NCI-H446 (cell line): ENCODE measurements around the gene HP1BP3.
"Not testable (repeated sequence)": the region's sequence is repeated elsewhere in the genome, so short reads cannot be mapped to it uniquely, and the experiment has no call there.

Source experiments
- DNase-seq, 2 experiments: peaks; one replicate each; lab custom pipeline; 2025; lab: John Stamatoyannopoulos, UW

Gene HP1BP3, protein sequence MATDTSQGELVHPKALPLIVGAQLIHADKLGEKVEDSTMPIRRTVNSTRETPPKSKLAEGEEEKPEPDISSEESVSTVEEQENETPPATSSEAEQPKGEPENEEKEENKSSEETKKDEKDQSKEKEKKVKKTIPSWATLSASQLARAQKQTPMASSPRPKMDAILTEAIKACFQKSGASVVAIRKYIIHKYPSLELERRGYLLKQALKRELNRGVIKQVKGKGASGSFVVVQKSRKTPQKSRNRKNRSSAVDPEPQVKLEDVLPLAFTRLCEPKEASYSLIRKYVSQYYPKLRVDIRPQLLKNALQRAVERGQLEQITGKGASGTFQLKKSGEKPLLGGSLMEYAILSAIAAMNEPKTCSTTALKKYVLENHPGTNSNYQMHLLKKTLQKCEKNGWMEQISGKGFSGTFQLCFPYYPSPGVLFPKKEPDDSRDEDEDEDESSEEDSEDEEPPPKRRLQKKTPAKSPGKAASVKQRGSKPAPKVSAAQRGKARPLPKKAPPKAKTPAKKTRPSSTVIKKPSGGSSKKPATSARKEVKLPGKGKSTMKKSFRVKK

DNA sequence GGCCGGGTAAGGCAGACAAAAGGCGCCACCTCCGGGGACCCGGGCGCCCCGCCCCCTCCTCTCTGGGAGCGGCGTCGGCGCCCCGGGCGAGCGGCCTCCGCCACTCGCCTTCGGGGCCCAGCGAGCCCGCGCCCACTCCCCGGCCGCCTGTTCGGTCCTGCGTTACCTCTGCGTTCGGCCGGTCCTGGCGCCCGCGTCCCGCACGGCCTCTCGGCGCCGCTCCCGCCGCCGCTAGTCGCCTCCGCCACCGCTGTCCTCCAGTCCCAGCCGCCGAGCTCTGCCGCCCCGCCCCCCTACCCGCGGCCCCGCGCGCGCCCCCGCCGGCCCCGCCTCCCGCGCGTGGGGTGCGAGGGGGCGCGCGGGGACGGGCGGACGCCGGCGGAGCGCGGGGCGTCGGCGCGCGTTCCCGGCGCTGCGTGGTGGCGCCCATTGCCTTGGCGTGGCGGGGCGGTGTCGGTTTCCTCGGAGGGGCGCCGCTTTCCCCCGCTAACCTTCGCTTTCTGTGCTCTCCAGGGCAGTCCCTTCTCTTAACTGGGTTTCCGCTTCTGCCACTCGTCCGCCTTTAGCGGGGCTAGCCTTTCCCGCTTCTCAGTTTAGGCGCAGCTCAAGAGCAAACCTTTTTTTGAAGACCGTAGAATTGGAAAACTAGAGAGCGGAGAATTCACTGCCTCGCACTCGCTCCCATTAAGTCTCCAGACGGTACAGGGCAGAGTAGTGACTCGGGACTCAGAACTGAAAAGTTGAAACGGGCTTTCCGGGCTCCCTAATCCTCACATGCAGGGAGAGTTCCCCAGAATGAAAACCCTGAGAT, at the start of gene HP1BP3:
Gene HP1BP3 (minus strand): TSS at position 279 of the 811 bp plus-strand sequence. CDS start 6,867 bp downstream, outside the sequence.
- DNase-seq = peak; percentile 41 to 85

DNA sequence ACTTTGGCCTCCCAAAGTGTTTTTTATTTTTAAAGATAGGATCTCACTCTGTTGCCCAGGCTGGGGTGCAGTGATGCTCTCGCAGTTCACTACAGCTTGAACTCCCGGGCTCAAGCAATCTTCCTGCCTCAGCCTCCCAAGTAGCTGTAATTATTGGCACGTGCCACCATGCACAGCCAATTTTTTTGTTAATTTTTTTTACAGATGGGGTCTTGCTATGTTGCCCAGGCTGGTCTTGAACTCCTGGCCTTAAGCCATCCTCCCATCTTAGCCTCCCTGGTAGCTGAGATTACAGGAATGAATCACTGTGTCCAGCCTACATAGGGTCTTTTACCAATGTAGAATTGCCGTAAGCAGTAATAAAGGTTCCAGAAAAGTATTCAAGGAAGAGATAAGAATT, 49.1 kb upstream of the HP1BP3 start:
- no peak for DNase-seq

DNA sequence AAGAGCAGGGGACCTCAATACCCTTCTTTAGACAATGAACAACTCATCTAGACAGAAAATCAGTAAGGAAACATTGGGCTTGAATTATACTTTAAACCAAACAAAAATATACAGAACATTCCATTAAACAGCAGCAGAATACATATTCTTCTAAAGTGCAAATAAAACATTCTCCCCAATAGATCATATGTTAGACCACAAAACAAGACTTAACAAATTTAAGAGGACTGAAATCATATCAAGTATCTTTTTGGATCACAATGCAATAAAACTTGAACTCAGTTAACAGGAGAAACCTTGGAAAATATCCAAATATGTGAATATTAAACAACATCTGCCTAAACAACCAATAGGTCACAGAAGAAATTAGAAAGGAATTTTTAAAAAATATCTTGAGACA, 47.7 kb upstream of the HP1BP3 start:
- DNase-seq = no peak

DNA sequence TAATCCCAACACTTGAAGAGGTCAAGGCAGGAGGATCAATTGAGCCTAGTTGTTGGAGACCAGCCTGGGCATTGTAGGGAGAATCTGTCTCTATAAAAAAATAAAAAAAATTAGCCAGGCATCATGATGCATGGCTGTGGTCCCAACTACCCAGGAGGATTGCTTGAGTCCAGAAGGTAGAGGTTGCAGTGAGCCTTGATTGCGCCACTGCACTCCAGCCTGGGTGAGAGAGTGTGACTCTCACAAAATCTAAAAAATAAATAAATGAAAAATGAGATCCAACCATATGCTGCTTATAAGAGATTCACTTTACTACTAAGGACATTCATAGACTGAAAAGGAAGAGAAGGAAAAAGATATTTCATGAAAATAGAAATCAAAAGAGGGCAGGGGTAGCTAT, 47.1 kb upstream of the HP1BP3 start:
- no peak for DNase-seq

DNA sequence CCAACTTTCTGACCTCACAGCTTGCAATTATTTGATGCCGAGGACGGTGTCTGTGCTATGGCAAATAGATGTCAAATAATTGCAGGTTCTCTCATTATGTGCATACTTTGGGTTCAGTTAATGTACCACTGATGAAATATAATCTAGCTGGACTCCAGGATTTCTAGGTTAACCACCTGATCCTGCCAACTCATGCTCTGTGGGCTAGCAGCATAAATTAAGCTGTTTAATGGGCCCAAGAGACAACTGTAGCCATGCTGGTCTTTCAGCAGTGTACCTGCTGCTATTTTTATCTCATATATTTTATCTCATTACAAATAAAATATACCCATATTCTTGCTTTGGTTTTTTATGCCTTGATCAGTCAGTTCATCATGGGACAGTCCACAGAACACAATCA, 43.3 kb upstream of the HP1BP3 start:
- no peak for DNase-seq

DNA sequence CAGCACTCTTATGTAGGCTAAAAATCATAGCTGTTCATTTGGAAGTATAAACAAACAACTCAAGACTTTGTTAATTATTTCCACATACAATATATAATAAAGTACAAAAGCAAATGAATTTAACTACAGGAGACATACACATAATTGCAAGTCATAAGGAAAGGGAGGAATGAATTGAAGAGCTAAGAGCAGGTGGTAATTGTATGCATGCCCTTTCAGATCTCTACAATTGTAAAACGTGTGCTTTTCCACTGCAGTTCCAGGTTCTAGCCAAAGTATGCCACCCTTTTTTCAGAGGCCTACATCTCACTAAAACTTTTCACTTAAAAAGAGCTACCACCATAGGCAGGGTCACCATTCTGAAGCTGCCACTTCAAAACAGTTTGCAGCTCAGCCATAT, 42.8 kb upstream of the HP1BP3 start:
- DNase-seq = no peak

DNA sequence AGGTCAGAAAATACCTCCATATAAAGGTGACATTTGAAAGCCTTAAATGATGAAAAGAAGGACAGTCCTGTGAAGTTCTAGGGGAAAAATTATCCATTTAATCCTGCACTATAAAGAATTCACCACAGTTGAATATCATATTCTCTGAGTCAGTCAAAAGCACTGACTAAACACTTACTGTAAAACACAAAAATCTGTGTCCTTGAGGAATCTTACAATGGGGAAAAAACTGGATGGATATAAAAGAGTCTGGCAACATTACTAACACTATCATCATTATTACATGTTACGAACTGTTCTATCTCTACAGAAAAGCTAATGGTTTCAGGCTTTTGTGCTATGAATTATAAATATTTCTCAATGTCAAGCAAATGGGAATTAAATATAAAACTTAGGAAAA, 42.4 kb upstream of the HP1BP3 start:
- no peak for DNase-seq

DNA sequence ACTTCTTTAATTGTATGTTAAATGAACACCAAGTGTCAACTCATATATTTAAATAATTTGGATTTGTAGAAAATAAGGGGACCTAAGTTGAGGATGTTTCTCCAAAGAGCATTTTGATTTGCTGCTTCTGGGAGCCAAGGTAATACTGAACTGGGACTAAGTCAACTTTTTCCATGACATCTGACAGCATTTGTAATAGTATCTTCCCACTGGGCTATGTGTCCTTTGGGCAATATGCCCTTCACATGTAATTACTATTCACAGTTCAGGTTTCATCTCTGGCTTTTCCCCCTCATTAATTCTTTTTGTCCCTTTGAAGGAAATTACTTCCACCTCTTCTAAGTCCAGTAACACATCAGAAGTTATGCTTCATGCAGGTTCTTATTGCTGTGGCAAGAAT, 36.7 kb upstream of the HP1BP3 start:
- DNase-seq = no peak

DNA sequence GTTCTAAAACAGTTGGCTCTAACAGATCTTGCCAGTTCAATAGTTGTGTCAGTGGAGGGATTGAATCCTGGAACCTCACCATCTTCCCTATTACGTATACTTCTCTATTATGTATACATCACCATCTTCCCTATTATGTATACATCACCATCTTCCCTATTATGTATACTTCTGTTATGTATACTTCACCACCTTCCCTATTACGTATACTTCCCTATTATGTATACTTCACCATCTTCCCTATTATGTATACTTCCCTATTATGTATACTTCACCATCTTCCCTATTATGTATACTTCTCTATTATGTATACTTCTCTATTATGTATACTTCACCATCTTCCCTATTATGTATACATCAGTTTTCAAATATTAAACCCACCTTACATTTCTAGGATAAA, 34.4 kb upstream of the HP1BP3 start:
- no peak for DNase-seq

DNA sequence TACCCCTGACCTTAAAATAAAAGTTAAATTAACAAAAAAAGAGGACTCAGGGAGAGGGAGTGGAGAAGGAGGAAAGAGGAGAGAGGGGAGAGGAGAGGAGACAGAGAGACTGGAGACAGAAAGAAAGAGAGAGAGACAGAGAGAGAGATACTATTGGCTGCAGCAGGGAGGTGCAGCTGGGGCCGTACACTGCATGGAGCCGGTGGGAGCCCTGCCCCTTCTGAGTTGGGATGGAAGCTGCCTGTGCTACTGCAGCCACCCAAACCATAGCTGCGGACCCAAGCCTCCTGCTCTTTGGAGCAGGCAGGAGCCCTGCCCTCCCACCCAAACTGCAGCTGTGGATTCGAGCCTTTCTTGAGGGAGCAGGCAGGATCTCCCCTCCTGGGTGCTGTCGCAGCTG, 32.7 kb upstream of the HP1BP3 start:
- no peak for DNase-seq

DNA sequence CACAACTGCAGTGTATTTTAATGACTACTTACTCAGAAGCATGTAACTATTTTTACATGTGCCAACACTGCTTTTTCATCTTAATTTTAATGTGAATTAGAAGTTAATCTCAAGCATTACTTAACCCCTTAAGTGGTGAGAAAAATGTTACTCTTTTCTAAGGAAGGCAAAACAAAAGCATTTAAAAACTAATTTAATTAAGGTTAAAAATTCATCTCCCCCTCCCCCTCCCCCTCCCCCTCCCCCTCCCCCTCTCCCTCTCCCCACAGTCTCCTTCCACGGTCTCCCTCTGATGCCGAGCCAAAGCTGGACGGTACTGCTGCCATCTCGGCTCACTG, 27.4 kb upstream of the HP1BP3 start:
- DNase-seq = no peak

DNA sequence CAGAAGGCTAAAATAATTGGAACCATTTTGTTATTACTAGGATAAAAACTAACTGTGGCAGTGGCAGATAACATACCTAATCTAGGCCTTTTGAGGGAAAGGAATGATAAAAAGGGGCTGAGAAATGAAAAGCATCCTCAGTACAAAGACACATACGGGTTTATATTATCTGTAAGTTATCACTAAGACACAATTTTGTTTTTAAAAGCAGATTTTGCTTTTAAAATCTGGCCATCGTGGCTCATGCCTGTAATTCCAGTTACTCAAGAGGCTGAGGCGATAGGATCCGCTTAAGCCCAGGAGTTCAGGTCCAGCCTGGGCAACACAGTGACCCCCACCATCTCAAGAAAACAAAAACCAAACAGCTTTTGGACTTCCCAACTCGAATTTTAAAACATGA, 24.8 kb upstream of the HP1BP3 start:
- no peak for DNase-seq

DNA sequence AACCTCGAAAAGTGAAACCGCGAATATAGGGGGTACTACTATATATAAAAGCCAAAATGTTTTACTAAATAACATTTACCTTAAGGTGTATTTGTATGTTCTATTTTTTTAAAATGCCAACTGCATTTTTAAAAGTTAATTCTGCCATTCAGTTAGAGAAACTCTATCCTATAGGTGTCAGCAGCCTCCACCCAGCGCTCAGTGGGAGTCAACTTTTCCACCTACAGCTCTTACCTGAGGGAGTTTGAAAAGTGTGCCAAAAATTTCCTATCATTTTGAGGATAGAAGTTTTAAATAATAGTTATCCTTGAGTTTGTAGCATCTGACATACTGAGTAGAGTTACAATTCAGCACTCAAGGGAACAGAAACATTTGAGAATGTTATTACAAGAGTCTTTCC, 6.1 kb upstream of the HP1BP3 start:
- DNase-seq = no peak

DNA sequence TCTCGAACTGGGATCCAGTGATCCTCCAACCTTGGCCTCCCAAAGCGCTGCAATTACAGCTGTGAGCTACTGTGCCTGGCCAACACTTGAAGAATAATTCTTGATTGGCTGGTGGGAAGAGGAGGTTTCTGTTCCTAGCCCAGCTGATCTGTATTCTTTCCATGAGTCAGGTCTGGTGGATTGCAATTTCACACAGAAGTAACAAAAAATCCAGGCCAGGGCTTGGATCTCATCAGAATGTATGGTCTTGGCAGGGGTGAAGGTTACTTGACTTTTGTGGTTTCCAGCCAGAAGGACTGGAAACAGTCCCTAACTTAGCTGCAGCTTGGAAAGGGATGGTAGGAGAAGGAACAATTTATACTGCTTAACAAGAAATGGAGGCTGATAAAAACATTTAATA, 5.1 kb upstream of the HP1BP3 start:
- DNase-seq = no peak

DNA sequence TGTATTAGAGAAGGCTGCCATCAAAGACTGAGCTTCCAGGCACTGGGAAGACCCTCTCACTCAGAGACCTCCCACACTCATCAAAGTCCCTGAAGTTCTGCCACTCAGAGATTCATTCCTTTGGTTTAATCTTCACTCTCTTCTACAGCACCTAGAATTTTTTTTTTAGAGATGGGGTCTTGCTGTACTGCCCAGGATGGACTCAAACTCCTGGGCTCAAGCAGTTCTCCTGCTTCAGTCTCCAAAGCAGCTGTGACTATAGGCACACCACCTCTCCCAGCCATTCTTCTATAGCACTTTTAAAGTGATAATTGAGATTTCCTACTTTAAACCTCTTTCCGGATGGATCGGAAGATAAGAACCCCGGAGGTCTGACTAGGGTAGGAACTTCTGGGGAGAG, 3.7 kb upstream of the HP1BP3 start:
- DNase-seq = no peak

DNA sequence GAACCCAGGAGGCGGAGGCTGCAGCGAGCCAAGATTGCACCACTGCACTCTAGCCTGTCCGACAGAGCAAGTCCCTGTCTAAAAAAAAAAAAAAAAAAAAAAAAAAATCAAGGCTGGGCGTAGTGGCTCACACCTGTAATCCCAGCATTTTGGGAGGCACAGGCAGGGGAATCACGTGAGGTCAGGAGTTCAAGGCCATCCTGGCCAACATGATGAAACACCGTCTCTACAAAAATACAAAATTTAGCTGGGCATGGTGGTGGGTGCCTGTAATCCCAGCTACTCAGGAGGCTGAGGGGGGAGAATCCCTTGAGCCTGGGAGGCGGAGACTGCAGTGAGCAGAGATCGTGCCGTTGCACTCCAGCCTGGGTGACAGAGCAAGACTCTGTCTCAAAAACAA, 2.5 kb upstream of the HP1BP3 start:
- DNase-seq = not testable (repeated sequence)

DNA sequence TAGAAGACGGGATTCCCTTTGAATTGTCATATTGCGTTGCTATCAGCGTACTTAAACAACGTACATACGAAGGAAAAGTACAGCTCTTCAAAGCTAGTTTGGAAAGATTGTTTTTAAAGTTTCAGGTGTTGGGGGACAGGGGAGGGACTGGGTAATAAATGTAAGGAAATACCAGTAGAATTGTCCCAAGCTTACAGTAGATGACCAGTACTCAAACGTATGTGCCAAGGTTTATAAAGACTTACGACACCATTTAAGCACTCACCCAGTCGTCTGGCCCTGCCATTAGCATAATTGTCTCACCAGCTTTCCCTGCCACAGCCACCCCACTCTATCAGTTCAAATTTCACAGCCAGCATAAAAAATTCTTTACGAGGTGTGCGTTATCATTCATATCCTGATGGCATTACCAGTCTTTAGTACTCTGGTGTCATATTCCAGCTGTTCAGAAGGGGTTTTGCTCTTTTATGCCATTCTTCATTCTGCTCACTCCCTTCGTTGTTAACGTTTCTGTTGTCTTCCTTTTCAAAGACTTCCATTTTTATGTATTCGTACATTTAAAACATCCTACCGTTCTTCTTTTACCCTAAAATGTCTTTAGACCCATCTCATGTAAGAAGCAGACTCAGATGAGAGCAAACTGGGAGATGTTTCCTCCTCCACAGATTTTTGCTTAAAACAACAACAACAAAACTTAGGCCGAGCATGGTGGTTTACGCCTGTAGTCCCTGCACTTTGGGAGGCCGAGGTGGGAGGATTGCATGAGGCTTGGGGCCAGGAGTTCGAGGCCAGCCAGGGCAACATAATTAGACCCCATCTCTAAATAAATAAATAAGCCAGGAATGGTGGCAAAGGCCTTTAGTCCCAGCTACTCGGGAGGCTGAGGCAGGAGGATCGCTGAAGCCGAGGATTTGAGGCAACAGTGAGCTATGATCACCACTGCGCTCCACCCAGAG, 1.0 kb upstream of the HP1BP3 start:
- no peak for DNase-seq

DNA sequence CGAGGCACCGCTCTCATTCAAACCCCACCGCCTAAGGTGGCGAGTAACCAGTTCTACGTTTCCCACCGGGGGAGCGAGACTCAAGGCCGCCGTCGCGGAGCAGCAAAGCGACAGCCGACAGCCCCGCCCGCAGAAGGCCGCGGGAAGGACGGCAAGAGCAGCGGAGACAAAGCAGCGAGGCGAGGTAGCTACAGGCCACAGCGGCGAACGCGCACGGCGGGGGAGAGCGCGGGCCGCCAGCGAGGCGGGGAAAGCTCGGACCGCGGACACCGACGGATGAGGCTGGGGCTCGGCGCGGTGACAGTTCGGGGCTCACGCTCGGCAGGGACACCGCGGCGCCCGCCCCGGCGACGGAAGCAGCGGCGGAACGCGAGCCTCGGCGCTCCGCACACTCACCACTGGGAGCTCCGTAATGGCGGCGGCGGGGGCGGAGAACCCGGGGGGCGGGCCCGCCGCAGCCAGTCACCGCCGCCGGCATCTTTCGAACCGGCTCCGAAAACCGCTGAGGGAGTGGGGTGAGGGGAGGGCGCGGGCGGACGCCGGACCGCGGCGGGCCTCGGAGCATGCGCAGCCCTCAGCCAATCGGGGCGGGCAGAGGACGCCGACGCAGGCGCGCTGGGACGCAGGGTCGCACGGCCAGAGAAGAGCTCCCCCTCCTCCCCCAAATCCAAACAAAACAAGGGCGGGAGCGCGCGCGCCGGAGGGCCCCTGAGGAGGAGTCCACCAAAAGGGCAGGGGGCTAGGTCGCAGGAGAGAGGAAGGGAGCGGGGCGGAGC, 666 bp downstream of the HP1BP3 start:
- DNase-seq = peak; percentile 93 to 98

DNA sequence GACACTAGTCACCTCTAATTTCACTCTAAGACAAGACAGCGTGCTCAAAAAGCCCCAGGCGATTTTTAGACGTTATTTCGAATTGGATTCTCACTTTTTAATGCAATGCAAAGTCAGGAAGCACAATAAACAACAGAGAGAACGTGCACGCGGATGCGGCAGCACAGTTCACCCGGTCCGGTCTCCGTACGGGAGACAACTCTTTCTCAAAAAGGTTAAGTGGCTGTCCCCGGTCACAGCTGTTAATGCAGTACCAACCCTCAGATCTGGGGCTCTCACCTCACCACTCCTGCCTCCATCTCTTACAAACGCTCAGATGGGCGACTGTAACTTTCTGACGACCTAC, 1.2 kb downstream of the HP1BP3 start:
- peak in 1 of 2 experiments; percentile 52 for DNase-seq

DNA sequence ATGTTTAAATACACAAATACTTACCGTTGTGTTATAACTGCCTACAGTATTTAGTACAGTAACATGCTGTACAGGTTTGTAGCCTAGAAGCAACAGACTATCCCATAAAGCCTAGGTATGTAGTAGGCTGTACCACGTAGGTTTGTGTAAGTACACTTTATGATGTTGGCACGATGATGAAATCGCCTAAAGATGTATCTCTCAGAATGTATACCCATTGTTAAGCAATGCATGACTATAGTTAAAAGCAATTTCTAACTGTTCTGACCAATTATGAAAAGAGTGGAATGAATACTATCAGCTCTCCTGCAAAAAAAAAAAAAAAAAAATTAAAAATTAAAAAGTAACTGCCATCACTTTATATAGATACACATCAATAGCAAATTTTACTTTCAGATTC, 11.4 kb downstream of the HP1BP3 start:
- DNase-seq = no peak

DNA sequence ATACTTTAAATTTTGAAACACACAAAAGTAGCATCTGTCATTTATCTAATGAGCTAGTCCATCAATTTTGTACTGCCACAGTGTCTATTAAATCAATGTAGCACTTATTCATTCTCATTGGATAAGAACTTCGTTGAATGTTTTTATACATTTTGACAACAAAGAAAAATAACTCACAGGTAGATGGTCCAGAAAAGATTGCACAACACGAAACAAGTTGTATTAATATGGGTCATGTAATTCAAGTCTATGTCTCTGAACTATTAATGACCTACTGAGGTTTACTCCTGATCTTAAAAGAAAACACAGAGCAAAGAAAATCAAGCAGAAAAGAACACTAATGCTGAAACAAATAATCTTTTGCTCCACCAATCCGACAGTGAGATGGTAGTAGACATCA, 15.3 kb downstream of the HP1BP3 start:
- no peak for DNase-seq
